Measurements from ENCODE around the gene LIN54. TPM values are rescaled to one million over a fixed set of nuclear protein-coding genes. Genes with fewer than 3 reads are reported as not detected.

LIN54 gene
- total and polyA plus RNA-seq, 2 of the 13 experiments (the other 11 are each of a cell fraction or from before 2014, with no cell fraction given) = 25.2 to 32.9 TPM

DNA sequence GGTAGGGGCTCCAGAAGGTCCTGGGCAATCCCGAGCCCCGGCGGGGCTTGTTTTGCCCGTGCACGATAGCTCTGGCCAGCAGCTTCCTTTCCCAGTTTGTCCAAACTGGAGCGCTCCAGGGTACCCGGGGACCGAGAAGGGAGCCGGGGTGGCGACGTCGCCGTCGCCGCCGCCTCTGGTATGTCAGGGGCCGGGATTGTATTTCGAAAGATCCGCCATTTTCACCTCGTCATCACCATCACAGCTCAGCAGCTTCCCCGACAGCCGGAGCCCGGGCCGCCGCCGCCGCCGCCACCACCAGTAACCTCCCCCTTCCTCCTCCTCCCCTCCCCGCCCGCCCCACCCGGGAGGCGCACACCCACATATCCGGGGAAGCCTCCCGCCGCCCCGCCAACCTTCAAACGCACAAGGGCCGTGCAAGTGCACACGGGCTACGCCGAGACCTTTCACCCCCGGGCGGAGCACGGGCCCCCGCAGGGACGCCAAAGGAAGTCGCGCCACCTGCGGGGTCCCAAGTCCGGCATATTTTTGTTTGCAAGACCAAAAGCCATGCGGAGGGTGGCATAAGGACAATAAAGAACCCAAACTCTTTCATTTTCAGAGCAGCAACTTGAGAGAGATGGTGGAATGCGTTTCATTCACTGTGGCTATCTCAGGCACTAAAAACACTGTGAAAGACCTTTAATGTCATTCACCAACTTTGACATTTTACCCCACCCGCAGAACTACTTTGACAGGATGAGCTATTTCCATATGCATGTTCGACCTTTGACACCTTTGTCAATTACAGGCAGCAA lies at the start of gene LIN54 (continued):
- TF ChIP-seq, protein P1, sequence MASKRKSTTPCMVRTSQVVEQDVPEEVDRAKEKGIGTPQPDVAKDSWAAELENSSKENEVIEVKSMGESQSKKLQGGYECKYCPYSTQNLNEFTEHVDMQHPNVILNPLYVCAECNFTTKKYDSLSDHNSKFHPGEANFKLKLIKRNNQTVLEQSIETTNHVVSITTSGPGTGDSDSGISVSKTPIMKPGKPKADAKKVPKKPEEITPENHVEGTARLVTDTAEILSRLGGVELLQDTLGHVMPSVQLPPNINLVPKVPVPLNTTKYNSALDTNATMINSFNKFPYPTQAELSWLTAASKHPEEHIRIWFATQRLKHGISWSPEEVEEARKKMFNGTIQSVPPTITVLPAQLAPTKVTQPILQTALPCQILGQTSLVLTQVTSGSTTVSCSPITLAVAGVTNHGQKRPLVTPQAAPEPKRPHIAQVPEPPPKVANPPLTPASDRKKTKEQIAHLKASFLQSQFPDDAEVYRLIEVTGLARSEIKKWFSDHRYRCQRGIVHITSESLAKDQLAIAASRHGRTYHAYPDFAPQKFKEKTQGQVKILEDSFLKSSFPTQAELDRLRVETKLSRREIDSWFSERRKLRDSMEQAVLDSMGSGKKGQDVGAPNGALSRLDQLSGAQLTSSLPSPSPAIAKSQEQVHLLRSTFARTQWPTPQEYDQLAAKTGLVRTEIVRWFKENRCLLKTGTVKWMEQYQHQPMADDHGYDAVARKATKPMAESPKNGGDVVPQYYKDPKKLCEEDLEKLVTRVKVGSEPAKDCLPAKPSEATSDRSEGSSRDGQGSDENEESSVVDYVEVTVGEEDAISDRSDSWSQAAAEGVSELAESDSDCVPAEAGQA (IDR thresholded peaks at IDR 0.05; ENCODE audit: low read depth) = no peak
- TF ChIP-seq, protein P1 (CRISPR knock-in tag; IDR thresholded peaks at IDR 0.05; ENCODE audit: borderline replicate concordance) = no peak
- TF ChIP-seq NFIC (IDR thresholded peaks at IDR 0.05; ENCODE audit: low read length) (no peak; the same call in 1 of the 2 replicates), ZBTB44 (CRISPR knock-in tag; IDR thresholded peaks at IDR 0.05) (no peak), ZNF740 (CRISPR knock-in tag; IDR thresholded peaks at IDR 0.05) (no peak), ZXDC (CRISPR knock-in tag; IDR thresholded peaks at IDR 0.05) (no peak), ZBTB8A (CRISPR knock-in tag; IDR thresholded peaks at IDR 0.05; ENCODE audit: borderline replicate concordance, low read depth) (no peak), SMARCC2 (IDR thresholded peaks at IDR 0.05) (no peak), USF2 (IDR thresholded peaks at IDR 0.05; ENCODE audit: low read depth, low read length) (no peak), USF2 (CRISPR knock-in tag; IDR thresholded peaks at IDR 0.05; ENCODE audit: borderline replicate concordance) (no peak), FOXC1 (CRISPR knock-in tag; IDR thresholded peaks at IDR 0.05; ENCODE audit: borderline replicate concordance) (no peak), ZNF451 (CRISPR knock-in tag; IDR thresholded peaks at IDR 0.05) (no peak), KLF12 (CRISPR knock-in tag; IDR thresholded peaks at IDR 0.05; ENCODE audit: borderline replicate concordance) (no peak; the same call in 1 of the 2 replicates), LCORL (IDR thresholded peaks at IDR 0.05) (no peak), LCORL (CRISPR knock-in tag; IDR thresholded peaks at IDR 0.05) (peak; percentile 60; the same call in 1 of the 2 replicates)
